GM18508 (cell line): ENCODE data around the gene PGM5.

Experiments
- ATAC-seq: cut with Tn5 transposase; IDR thresholded peaks from one replicate; pipeline ENCODE4 v1.9.1; 2021; ENCODE audit warnings: moderate number of reproducible peaks; ENCODE audit not compliant: insufficient read depth, unreplicated experiment

The PGM5 gene

GRCh38 chr9:68428481-68428880 lies 72.1 kb downstream of the PGM5 start:
- ATAC-seq: no peak

DNA sequence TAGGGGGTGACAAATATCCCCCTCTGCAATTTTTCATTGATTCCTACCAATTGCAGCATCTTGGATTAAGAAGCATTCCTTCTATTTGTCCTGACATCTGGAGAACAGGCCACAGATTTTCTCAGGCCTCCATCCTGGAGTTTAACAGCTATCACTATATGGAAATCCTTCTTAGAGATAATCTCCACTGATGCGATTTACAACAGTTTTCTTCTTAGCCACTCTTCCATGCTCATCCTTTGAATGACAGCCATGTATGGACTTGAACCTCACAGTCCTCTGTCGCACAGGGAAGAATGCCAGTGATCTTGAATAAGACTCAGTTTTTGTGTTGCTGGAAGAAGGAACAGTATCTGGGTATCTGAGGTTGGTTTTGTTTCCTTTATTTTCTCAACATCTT lies 73.2 kb downstream of the PGM5 start:
- ATAC-seq: no peak

- no peak for ATAC-seq
Observed at GRCh38 chr9:68431307-68431706, 74.9 kb downstream of the PGM5 start.

GRCh38 chr9:68433531-68434110 lies 77.2 kb downstream of the PGM5 start:
- no peak for ATAC-seq

GRCh38 chr9:68437785-68438184 lies 81.4 kb downstream of the PGM5 start:
- no peak for ATAC-seq

DNA sequence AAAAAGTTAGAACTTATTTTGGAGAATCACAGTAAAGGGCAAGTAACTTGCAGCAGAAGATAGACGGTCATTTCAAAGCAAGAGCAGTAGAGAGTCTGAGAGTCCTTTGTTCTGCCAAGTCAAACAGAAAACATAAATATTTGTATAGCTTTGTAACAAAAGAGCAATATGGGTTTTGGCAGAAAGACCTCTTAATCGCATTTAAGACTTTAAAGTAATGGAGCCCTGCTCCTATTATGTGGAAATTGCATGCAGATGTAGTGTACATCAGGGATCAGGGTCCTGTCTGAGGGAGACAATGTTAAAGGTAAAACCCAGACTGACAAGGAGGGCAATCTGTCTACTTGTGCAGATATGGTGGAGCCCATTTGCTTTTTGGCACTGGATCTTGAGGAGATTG lies 87.2 kb downstream of the PGM5 start:
- no peak for ATAC-seq

DNA sequence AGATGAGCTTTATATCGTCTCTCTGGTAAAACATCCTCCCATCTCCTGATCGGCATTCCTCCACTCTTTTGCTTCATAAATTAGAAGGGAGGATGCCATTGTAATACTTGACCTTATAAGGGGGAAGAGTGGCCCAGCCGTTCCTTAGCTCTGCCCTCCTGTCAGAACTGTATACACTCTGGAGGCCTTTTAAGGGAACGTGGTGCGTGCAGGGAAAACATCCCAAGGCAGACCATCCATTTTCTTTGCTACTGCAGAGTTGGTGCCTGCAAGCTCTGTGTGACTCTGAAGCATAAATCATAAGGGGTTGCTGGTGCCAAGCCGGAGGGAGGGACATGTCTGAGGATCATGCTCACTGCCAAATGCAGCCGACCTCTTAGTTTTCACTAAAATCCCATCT lies 90.4 kb downstream of the PGM5 start:
- no peak for ATAC-seq

GRCh38 chr9:68447611-68448010 lies 91.2 kb downstream of the PGM5 start:
- no peak for ATAC-seq

DNA sequence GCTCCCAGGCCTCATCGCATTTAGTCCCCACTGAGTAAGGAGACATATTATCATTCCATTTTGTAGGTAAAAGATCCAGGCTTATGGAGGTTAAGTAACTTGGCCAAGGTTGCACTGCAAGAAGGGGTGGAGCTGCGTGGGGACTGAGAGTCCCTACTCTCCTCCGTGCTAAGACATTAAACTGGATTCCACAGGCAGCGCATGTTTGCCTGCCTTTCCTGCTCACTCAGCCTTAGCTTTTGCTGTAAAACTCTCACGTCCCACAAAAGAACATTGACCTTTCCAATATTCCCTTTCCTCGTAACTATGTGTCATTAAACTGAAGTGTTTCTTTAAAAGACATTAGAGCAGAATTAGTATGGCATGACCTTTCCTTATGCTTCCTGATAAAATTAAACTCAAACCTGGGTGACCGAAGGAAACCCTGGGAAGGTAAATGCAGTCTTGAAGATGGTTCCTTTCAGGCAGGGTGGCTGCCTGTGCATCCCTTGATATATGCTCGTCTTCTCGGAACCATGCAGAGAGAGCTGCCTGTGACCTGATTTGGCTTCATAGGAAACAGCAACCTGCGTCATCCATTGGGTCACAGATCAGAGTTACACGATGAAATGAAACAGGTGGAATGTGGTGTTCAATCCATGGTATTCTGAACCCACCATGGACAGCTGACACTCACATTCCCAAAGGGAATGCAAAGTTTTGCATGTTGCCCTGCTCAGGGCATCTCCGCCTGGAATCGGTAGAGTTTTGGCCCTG lies 98.3 kb downstream of the PGM5 start:
- no peak for ATAC-seq

GRCh38 chr9:68455451-68455850 lies 99.0 kb downstream of the PGM5 start:
- no peak for ATAC-seq

DNA sequence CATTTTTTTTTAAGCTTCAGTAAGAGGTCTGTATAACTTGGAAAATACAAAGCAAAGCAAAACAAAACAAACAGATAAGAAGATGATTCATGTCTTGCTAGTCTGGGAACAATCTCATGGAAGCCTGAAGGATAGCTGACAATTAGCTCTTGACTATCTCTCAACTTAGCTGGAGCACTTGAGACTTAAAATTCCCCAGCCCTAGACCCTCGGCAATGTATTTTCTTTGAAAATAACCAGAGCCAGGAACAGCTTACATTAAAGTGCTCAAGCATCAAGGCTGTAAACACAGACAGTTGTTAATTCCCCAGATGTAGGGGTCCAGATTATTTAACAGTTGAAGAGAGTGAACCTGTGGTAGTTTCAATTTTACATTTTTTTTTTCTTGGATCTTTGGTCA lies 101.4 kb downstream of the PGM5 start:
- no peak for ATAC-seq

GRCh38 chr9:68458918-68459317 lies 102.5 kb downstream of the PGM5 start:
- ATAC-seq: no peak

GRCh38 chr9:68462105-68462775 lies 105.8 kb downstream of the PGM5 start:
- no peak for ATAC-seq

GRCh38 chr9:68470067-68470466 lies 113.7 kb downstream of the PGM5 start:
- no peak for ATAC-seq

DNA sequence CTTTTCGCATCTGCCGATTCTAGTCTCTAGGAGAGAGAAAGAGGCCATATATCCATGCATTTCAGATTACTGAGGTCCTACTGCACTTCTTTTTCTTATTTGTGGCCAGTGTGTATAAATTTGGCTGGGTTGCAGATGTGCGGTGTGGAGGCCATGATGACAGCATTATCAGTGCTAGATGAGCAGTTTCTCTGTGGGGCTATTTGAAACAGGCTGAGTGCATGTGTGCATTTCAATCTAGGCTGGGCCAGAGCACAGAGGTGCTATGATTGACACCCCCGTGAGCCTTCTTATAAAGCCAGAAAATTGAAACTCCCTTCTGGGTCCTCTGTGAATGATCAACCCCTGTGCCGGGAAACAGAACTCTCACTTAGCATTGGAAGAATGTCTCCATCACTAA lies 114.2 kb downstream of the PGM5 start:
- no peak for ATAC-seq

DNA sequence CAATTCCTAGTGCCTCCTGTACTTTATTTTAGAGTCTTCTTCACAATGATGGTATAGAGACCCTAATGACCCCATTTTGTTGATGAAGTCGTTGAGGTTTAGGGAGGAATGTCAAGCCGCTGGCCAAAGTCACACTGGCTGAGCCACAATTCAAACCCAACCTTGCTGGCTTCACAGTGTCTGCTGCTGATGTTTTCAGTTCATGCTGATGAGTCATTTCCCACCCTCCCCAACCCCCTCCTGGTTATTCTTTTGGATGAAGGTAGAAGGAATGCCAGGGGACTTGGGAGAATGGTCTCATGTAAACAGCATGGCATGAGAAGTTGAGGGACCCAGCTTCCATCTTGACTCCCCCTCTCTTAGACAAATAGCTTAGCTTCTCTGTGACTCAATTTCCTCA lies 115.7 kb downstream of the PGM5 start:
- ATAC-seq: no peak

- ATAC-seq: no peak
Observed at GRCh38 chr9:68473790-68474189, 117.4 kb downstream of the PGM5 start.

DNA sequence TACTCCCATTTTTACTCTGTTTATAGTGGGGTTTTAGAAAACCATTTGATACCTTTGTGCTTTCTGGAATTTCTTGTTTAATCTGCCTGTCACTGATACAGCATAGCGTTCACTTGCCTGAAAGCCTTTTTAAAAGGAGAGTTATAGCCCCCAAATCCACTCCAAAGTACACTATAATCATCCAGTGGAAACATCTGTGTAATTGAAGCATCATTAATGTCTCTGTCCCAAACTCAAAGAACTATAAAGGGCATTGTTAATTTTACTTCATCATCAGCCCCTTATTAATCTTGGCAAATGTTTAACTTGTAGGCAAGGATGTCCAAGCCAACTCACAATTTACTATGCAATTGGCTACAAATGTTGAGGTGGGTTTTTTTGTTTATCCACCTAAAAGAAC lies 120.0 kb downstream of the PGM5 start:
- ATAC-seq: no peak

GRCh38 chr9:68476847-68477246 lies 120.4 kb downstream of the PGM5 start:
- no peak for ATAC-seq

DNA sequence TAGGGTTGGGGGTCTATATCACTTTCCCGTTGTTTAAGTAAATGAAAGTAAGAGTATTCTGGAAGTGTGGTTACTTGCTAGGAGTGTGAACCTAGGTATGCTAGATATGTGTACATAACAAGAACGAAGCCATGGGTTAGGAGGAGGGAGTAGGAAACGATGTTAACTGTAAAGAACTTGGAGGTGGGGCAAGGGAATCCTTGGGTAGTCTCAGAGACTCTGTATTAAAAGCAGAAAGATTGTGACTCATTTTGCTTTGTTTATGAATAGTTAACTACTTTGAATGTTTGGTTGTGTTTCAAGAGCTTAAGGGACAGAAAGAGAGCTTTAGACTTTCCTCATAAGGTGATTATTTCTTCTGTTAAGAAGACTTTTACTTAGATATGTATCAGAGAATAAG lies 124.4 kb downstream of the PGM5 start:
- no peak for ATAC-seq

DNA sequence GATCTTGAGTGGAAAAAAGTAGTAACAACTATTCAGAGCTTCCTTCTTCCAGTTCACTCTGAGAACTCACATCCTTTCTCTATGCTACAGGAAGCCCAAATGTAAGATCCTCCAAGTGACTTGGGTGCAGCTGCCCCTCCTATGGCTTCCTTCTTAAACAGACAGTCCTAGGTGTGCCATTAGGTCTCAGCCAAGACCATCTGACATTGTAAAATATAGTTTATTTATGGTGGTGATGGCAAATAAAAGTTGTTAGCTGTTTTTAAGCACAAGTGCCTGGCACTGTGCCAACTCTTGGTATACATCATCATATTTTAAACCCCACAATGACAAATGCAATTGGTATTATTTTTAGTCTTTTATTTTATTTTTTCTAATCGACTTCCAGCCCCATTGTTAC lies 126.1 kb downstream of the PGM5 start:
- no peak for ATAC-seq

- no peak for ATAC-seq
Observed at GRCh38 chr9:68488126-68488525, 131.7 kb downstream of the PGM5 start.
